ENCODE data around the gene RPS6KA5. TPM values are rescaled to one million over a fixed set of nuclear protein-coding genes. Genes with fewer than 3 reads are reported as not detected.
A peak's percentile ranks its signal among the peaks of the same experiment; 100 is the strongest.
"Not testable (repeated sequence)": the region's sequence is repeated elsewhere in the genome, so short reads cannot be mapped to it uniquely, and the experiment has no call there.

RPS6KA5 gene
- total RNA-seq, 1 donor = 0.86 TPM

DNA sequence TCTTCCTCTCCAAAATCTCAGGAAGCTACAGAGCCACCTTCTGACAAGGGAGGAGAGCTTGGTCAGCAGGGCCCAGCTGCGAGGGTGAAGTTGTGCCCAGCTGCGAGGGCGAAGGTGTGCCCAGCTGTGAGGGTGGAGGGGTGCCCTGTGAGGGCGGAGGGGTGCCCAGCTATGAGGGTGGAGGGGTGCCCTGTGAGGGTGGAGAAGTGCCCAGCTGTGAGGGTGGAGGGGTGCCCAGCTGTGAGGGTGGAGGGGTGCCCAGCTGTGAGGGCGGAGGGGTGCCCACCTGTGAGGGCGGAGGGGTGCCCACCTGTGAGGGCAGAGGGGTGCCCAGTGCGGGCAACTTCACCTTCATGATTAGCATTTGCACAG, 223.8 kb downstream of the RPS6KA5 start:
- no peak for TF ChIP-seq CTCF (IDR thresholded peaks at IDR 0.05; ENCODE audit: insufficient read depth, low read depth, low read length)
- DNase-seq (ENCODE audit: low read depth) = no peak
- H3K4me3 ChIP-seq (ENCODE audit: low read depth, low read length) = no peak overlapping the region

- H3K4me3 ChIP-seq (ENCODE audit: low read depth, low read length) = no peak overlapping the region
- no peak for DNase-seq (ENCODE audit: low read depth)
- TF ChIP-seq CTCF (IDR thresholded peaks at IDR 0.05; ENCODE audit: insufficient read depth, low read depth, low read length) = no peak
Measured at GRCh38 chr14:90831821-90832220, 228.6 kb downstream of the RPS6KA5 start.

DNA sequence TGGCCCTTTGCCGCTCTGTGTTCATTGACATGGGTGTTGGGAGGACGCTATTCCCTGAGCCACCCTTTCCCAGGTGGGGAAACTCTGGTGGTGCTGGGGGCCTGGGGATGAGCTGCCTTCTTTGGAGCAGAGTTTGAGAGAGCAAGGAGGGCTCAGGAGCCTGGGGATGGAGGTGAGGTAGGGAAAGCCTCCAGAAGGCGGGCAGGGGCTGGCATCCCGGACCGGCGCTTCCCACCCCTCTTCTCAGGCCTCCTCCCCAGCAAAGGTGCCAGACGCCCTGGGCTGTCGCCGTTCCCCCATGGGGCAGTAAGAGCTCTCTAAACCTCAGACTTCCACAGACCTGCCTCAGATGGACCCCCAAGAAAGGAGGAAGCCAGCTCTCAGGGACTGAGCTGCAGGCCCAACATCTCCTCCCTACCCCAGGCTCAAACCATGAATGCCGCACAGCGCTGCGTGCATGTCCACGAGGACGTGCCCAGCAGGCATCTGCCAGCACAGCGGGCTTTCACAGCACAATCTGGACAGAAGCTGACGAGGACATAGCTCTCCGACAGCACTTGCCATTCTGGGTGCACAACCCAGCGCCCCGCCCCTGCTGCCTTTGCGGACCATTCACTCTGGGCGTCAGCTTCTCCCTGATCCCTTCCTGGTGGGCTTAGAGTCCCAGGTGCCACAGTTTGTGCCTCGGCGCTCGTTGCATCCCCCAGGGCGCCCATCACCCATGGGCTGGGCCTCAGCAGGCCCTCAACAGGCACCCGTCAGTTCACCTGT, 229.3 kb downstream of the RPS6KA5 start:
- DNase-seq (ENCODE audit: low read depth) = no peak
- TF ChIP-seq CTCF (IDR thresholded peaks at IDR 0.05; ENCODE audit: insufficient read depth, low read depth, low read length) = no peak

GRCh38 chr14:90829677-90830076, 230.8 kb downstream of the RPS6KA5 start:
- DNase-seq (ENCODE audit: low read depth) = no peak
- TF ChIP-seq CTCF (IDR thresholded peaks at IDR 0.05; ENCODE audit: insufficient read depth, low read depth, low read length) = no peak

More for the DNA sequence above, 229.3 kb downstream of the RPS6KA5 start:
- no peak overlapping the region for H3K4me3 ChIP-seq (ENCODE audit: low read depth, low read length)

DNA sequence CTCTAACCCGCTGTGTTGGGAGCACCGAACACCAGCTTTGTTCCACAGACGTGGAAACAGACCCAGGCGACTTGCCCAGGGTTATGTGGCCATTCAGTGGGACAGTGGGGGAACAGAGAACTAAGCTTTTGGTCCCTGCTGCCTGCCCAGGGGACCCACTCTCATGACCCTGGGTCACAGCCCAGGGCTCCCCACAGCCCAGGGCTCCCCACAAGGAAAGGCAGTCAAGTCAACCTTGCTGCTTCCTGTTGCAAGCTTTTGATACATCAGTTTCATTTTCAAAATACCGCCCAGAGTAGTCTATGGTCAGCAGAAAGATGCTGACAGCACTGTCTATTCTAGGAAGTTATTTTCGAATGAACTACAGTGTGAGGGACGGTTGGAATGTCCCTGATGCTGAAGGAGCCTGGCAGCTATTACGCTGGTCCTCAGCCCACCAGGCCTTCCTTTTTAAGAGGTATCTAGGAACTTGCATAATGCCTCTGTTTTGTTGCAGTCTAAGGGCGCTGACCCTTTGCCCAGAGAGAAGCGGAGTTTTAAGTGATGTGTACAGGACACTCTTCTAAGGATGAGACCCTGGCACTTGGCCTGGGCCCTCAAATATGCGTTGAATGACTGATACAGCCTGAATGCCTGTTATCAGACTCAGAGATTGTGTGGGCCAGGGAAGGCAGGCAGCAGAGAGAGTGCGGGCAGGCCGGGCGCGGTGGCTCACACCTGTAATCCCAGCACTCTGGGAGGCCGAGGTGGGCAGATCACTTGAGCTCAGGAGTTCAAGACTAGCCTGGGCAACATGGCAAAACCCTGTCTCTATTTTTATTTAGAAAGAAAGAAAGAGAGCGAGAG, 231.6 kb downstream of the RPS6KA5 start:
- DNase-seq (ENCODE audit: low read depth) = peak; percentile 56
- no peak for TF ChIP-seq CTCF (IDR thresholded peaks at IDR 0.05; ENCODE audit: insufficient read depth, low read depth, low read length)
- peak overlapping the region; percentile 43 for H3K4me3 ChIP-seq (ENCODE audit: low read depth, low read length)

More at GRCh38 chr14:90829677-90830076, 230.8 kb downstream of the RPS6KA5 start:
- H3K4me3 ChIP-seq (ENCODE audit: low read depth, low read length) = no peak overlapping the region

GRCh38 chr14:90827919-90828610, 232.4 kb downstream of the RPS6KA5 start:
- DNase-seq (ENCODE audit: low read depth) = peak; percentile 84
- TF ChIP-seq CTCF (IDR thresholded peaks at IDR 0.05; ENCODE audit: insufficient read depth, low read depth, low read length) = no peak
- H3K4me3 ChIP-seq (ENCODE audit: low read depth, low read length) = peak overlapping the region; percentile 52

GRCh38 chr14:90823542-90823941, 236.9 kb downstream of the RPS6KA5 start:
- not testable (repeated sequence) for DNase-seq (ENCODE audit: low read depth); H3K4me3 ChIP-seq (ENCODE audit: low read depth, low read length)
